Fibroblast of mammary gland (primary cell): ENCODE data around the gene FAM228B.

ENCODE experiments used
- DNase-seq: peaks from one replicate; pipeline ENCODE4 v3.0.0-alpha.2; 2010; ENCODE audit warnings: low read depth
- H3K4me3 ChIP-seq: 2 replicates; pipeline ENCODE4 v1.5.1; 2011; ENCODE audit warnings: low read depth, mild to moderate bottlenecking, low read length, moderate library complexity; ENCODE audit not compliant: control insufficient read depth
- CTCF ChIP-seq: conservative IDR thresholded peaks from 2 replicates; pipeline ENCODE4 v1.5.1; 2011; ENCODE audit warnings: low read depth, low read length, inconsistent platforms; ENCODE audit not compliant: control insufficient read depth, insufficient read depth

The FAM228B gene

DNA sequence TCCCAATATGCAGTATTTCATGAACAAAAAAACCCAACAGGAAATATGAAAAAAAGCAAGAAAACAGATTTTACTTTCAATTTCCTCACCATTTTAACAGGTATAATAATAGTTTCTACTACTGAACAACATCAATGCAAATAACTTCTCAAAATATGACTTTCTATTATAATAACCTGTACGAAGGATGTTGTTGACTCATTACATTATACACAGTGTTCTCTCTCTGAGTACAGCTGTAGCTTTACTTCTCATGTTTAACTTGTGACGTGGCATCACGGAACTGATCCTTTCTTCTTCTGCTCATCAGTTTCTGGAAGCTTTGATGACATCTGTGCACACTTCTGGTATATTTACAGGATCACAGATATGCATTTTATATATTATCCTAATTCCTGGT, 91.6 kb downstream of the FAM228B start:
- no peak for TF ChIP-seq CTCF

More for the DNA sequence above, 91.6 kb downstream of the FAM228B start:
- no peak overlapping the region for H3K4me3 ChIP-seq
- DNase-seq, result no peak
